ENCODE data around the gene IER2.

The IER2 gene

GRCh38 chr19:13150931-13151604 is 857 bp downstream of the IER2 start:
- peak overlapping the region; percentile 92 for H3K27ac ChIP-seq (ENCODE audit: poor library complexity, severe bottlenecking)
- peaks cover 10% of the 10 kb centered on the region for H3K4me1 ChIP-seq (ENCODE audit: insufficient read depth, poor library complexity, severe bottlenecking)
- H3K9me3 ChIP-seq (ENCODE audit: severe bottlenecking): no peaks in the 10 kb centered on the region
- TF ChIP-seq CTCF (IDR thresholded peaks at IDR 0.05; ENCODE audit: poor library complexity, severe bottlenecking): no peak
- no peak for ATAC-seq (ENCODE audit: low read depth)
- no peaks in the 10 kb centered on the region for H3K27me3 ChIP-seq (ENCODE audit: insufficient read depth, poor library complexity, severe bottlenecking)
- peaks cover 29% of the 10 kb centered on the region for H3K36me3 ChIP-seq (ENCODE audit: low read depth)
- peak overlapping the region; percentile 91 for H3K4me3 ChIP-seq (ENCODE audit: severe bottlenecking)
- no peak for DNase-seq (ENCODE audit: low spot score)

GRCh38 chr19:13151605-13152355 is 1.6 kb downstream of the IER2 start:
- ATAC-seq (ENCODE audit: low read depth): peak; percentile 59
- peak; percentile 96 for DNase-seq (ENCODE audit: low spot score)
- Histone ChIP-seq H3K36me3 (ENCODE audit: low read depth) (peaks cover 22% of the 10 kb centered on the region), H3K27ac (ENCODE audit: poor library complexity, severe bottlenecking) (peak overlapping the region; percentile 92), H3K27me3 (ENCODE audit: insufficient read depth, poor library complexity, severe bottlenecking) (no peaks in the 10 kb centered on the region), H3K9me3 (ENCODE audit: severe bottlenecking) (no peaks in the 10 kb centered on the region), H3K4me1 (ENCODE audit: insufficient read depth, poor library complexity, severe bottlenecking) (peaks cover 12% of the 10 kb centered on the region), H3K4me3 (ENCODE audit: severe bottlenecking) (peak overlapping the region; percentile 91)
- peak; percentile 14 for TF ChIP-seq CTCF (IDR thresholded peaks at IDR 0.05; ENCODE audit: poor library complexity, severe bottlenecking)

- TF ChIP-seq CTCF (IDR thresholded peaks at IDR 0.05; ENCODE audit: poor library complexity, severe bottlenecking): no peak
- Histone ChIP-seq H3K27me3 (ENCODE audit: insufficient read depth, poor library complexity, severe bottlenecking) (no peaks in the 10 kb centered on the region), H3K4me1 (ENCODE audit: insufficient read depth, poor library complexity, severe bottlenecking) (peaks cover 12% of the 10 kb centered on the region), H3K4me3 (ENCODE audit: severe bottlenecking) (peak overlapping the region; percentile 91), H3K9me3 (ENCODE audit: severe bottlenecking) (no peaks in the 10 kb centered on the region), H3K27ac (ENCODE audit: poor library complexity, severe bottlenecking) (peak overlapping the region; percentile 92), H3K36me3 (ENCODE audit: low read depth) (peaks cover 22% of the 10 kb centered on the region)
- ATAC-seq (ENCODE audit: low read depth) (no peak; the same call in 2 of the 3 replicates), DNase-seq (ENCODE audit: low spot score) (no peak)
Measured at GRCh38 chr19:13152356-13152973, 2.3 kb downstream of the IER2 start.

- Histone ChIP-seq H3K27me3 (ENCODE audit: insufficient read depth, poor library complexity, severe bottlenecking) (no peaks in the 10 kb centered on the region), H3K4me1 (ENCODE audit: insufficient read depth, poor library complexity, severe bottlenecking) (peaks cover 12% of the 10 kb centered on the region), H3K4me3 (ENCODE audit: severe bottlenecking) (peak overlapping the region; percentile 91), H3K27ac (ENCODE audit: poor library complexity, severe bottlenecking) (peak overlapping the region; percentile 92), H3K36me3 (ENCODE audit: low read depth) (peaks cover 22% of the 10 kb centered on the region), H3K9me3 (ENCODE audit: severe bottlenecking) (no peaks in the 10 kb centered on the region)
- ATAC-seq (ENCODE audit: low read depth) (peak; percentile 19), DNase-seq (ENCODE audit: low spot score) (peak; percentile 91)
- peak; percentile 17 for TF ChIP-seq CTCF (IDR thresholded peaks at IDR 0.05; ENCODE audit: poor library complexity, severe bottlenecking)
Measured at GRCh38 chr19:13152974-13153568, 2.9 kb downstream of the IER2 start.
